ENCODE results near the gene PRKN.

Gene PRKN

GRCh38 chr6:161636882-161637430 lies 1090.6 kb downstream of the PRKN start:
- Histone ChIP-seq H3K79me2 (ENCODE audit: insufficient read depth, low read length) (no peaks in the 10 kb centered on the region), H3K36me3 (ENCODE audit: insufficient read depth, low read length) (no peaks in the 10 kb centered on the region), H3K9me3 (ENCODE audit: insufficient read depth, low read length, severe bottlenecking) (no peaks in the 10 kb centered on the region), H4K20me1 (ENCODE audit: insufficient read depth, low read length) (no peaks in the 10 kb centered on the region), H3K9ac (ENCODE audit: low read depth, low read length) (no peak overlapping the region), H3K4me2 (ENCODE audit: insufficient read depth, low read length) (no peak overlapping the region), H3K4me3 (ENCODE audit: low read depth in 1 of 2, low read length in 2 of 2) (no peak overlapping the region), H3K27me3 (ENCODE audit: insufficient read depth, low read length, poor library complexity) (no peaks in the 10 kb centered on the region), H3K27ac (ENCODE audit: low read length) (no peak overlapping the region), H2AFZ (ENCODE audit: low read depth, low read length) (no peak overlapping the region), H3K4me1 (ENCODE audit: insufficient read depth, low read length) (no peaks in the 10 kb centered on the region)
- no peak for DNase-seq
- no peak for ATAC-seq (ENCODE audit: insufficient read depth, low read depth)
- TF ChIP-seq, protein P1, sequence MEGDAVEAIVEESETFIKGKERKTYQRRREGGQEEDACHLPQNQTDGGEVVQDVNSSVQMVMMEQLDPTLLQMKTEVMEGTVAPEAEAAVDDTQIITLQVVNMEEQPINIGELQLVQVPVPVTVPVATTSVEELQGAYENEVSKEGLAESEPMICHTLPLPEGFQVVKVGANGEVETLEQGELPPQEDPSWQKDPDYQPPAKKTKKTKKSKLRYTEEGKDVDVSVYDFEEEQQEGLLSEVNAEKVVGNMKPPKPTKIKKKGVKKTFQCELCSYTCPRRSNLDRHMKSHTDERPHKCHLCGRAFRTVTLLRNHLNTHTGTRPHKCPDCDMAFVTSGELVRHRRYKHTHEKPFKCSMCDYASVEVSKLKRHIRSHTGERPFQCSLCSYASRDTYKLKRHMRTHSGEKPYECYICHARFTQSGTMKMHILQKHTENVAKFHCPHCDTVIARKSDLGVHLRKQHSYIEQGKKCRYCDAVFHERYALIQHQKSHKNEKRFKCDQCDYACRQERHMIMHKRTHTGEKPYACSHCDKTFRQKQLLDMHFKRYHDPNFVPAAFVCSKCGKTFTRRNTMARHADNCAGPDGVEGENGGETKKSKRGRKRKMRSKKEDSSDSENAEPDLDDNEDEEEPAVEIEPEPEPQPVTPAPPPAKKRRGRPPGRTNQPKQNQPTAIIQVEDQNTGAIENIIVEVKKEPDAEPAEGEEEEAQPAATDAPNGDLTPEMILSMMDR (IDR thresholded peaks at IDR 0.05; ENCODE audit: borderline replicate concordance, extremely low read depth, low read length, poor library complexity, severe bottlenecking): no peak
- TF ChIP-seq EZH2 (IDR thresholded peaks at IDR 0.05; ENCODE audit: borderline replicate concordance, low read depth, low read length, severe bottlenecking): no peak

DNA sequence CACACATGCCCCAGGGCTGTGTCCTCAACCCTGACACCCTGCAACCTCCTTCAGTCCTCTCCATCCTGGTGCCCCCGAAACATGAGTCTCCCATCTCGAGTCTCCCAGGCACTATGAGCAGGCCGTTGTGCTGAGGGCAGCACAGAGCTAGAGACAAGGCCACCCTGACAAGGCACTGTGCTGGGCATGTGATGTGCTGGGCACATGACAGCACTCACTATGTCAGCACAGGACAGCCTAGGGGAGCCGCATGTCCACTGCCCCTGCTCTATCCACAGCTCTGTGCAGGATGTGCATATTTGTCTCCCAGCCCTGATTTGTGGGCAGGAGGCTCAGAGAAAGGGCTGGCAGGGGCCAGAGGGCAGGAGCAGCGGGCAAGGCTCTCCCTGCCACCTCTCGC lies 1091.6 kb downstream of the PRKN start:
- Histone ChIP-seq H4K20me1 (ENCODE audit: insufficient read depth, low read length) (no peaks in the 10 kb centered on the region), H3K4me2 (ENCODE audit: insufficient read depth, low read length) (no peak overlapping the region), H3K9me3 (ENCODE audit: insufficient read depth, low read length, severe bottlenecking) (no peaks in the 10 kb centered on the region), H3K79me2 (ENCODE audit: insufficient read depth, low read length) (no peaks in the 10 kb centered on the region), H3K4me1 (ENCODE audit: insufficient read depth, low read length) (no peaks in the 10 kb centered on the region), H2AFZ (ENCODE audit: low read depth, low read length) (no peak overlapping the region), H3K27ac (ENCODE audit: low read length) (no peak overlapping the region), H3K36me3 (ENCODE audit: insufficient read depth, low read length) (no peaks in the 10 kb centered on the region), H3K9ac (ENCODE audit: low read depth, low read length) (no peak overlapping the region), H3K4me3 (ENCODE audit: low read depth in 1 of 2, low read length in 2 of 2) (no peak overlapping the region), H3K27me3 (ENCODE audit: insufficient read depth, low read length, poor library complexity) (no peaks in the 10 kb centered on the region)
- ATAC-seq (ENCODE audit: insufficient read depth, low read depth): no peak
- no peak for TF ChIP-seq EZH2 (IDR thresholded peaks at IDR 0.05; ENCODE audit: borderline replicate concordance, low read depth, low read length, severe bottlenecking)
- TF ChIP-seq, protein P1 (IDR thresholded peaks at IDR 0.05; ENCODE audit: borderline replicate concordance, extremely low read depth, low read length, poor library complexity, severe bottlenecking): no peak
- DNase-seq: no peak

GRCh38 chr6:161634916-161635315 lies 1092.7 kb downstream of the PRKN start:
- Histone ChIP-seq H3K27me3 (ENCODE audit: insufficient read depth, low read length, poor library complexity) (no peaks in the 10 kb centered on the region), H3K4me3 (ENCODE audit: low read depth in 1 of 2, low read length in 2 of 2) (no peak overlapping the region), H3K36me3 (ENCODE audit: insufficient read depth, low read length) (no peaks in the 10 kb centered on the region), H3K79me2 (ENCODE audit: insufficient read depth, low read length) (no peaks in the 10 kb centered on the region), H3K9me3 (ENCODE audit: insufficient read depth, low read length, severe bottlenecking) (no peaks in the 10 kb centered on the region), H3K9ac (ENCODE audit: low read depth, low read length) (no peak overlapping the region), H3K4me2 (ENCODE audit: insufficient read depth, low read length) (no peak overlapping the region), H2AFZ (ENCODE audit: low read depth, low read length) (no peak overlapping the region), H3K27ac (ENCODE audit: low read length) (no peak overlapping the region), H3K4me1 (ENCODE audit: insufficient read depth, low read length) (no peaks in the 10 kb centered on the region), H4K20me1 (ENCODE audit: insufficient read depth, low read length) (no peaks in the 10 kb centered on the region)
- ATAC-seq (ENCODE audit: insufficient read depth, low read depth) (no peak), DNase-seq (no peak)
- no peak for TF ChIP-seq EZH2 (IDR thresholded peaks at IDR 0.05; ENCODE audit: borderline replicate concordance, low read depth, low read length, severe bottlenecking)
- TF ChIP-seq, protein P1 (IDR thresholded peaks at IDR 0.05; ENCODE audit: borderline replicate concordance, extremely low read depth, low read length, poor library complexity, severe bottlenecking): no peak

Data from DND-41 (cell line).